OCI-LY3 (cell line): ENCODE results near the gene ZCWPW2.

Experiments used
- CTCF ChIP-seq: fragments of 200-600, 300-600 bp; sonication (generic); IDR thresholded peaks from 2 replicates; pipeline ENCODE4 v1.5.1; 2014; ENCODE audit warnings: antibody characterized with exemption, low read length, low read depth
- EZH2phosphoT487 ChIP-seq: fragments of 200-600 bp; shearing (Covaris generic); IDR thresholded peaks from 2 replicates; pipeline ENCODE4 v1.6.1; 2018; ENCODE audit warnings: antibody characterized with exemption, mixed run types, low read depth

GRCh38 chr3:28462866-28463265, 114.3 kb downstream of the ZCWPW2 start:
- TF ChIP-seq CTCF, result no peak
- no peak for TF ChIP-seq EZH2phosphoT487
